SK-N-DZ (cell line): ENCODE data around the gene PGA4.
"Not testable (repeated sequence)": the region's sequence is repeated elsewhere in the genome, so short reads cannot be mapped to it uniquely, and the experiment has no call there.

ENCODE experiments used
- DNase-seq: peaks from one replicate; pipeline ENCODE4 v3.0.0-alpha.2; 2015; ENCODE audit warnings: low spot score

PGA4 gene

GRCh38 chr11:61204502-61205059 is 17.6 kb upstream of the PGA4 start:
- DNase-seq, result not testable (repeated sequence)

DNA sequence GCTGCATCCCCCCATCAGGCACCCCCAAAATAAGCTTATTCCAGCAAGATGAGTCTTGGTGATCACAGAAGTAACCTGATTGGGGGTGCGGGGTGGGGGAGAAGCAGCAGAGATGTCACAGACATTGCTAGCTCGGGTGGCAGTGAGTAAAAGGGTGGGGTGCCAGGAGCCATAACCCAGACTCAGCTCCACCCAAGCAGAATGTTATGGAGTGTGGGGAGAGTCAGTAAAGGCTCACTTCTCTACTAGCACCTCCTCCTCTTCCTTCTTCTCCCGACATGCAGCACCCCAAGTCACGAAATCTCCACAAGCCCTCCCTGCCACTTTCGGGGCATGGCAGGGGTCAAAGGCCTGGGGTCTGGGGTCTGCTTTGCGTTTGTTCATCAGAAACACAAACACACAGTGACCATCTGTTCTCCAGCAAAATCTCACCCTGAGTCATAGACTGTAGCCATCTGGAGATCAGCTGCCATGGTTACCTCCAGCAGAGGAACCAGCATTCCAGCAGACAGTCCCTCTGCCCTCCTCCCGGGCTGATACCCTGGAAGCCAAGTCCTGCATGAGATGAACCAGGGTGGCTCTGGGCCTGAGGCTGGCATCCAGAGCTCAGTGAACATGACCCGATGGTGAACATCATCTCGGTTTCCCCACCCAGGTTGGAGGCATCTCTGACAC is 14.4 kb upstream of the PGA4 start:
- DNase-seq, result not testable (repeated sequence)

DNA sequence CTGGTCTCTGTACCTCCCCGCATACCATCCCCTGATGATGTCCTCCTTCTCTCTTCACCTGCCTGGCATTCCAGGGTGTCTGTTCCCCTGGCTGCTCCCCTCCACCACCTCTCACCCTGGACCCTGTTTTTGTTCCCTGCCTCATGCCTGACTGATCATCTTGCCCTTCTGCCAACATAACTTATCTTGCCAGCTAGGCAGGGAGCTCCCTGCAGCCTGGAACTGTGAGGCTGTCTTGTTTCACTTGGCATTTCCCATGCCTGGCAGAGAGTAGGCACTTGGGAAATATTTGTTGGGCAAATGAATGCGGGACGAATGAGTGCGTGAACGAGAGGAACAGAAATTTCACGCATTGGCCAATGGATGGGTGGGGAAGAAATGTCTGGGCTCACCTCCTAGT is 11.5 kb upstream of the PGA4 start:
- DNase-seq, result not testable (repeated sequence)

DNA sequence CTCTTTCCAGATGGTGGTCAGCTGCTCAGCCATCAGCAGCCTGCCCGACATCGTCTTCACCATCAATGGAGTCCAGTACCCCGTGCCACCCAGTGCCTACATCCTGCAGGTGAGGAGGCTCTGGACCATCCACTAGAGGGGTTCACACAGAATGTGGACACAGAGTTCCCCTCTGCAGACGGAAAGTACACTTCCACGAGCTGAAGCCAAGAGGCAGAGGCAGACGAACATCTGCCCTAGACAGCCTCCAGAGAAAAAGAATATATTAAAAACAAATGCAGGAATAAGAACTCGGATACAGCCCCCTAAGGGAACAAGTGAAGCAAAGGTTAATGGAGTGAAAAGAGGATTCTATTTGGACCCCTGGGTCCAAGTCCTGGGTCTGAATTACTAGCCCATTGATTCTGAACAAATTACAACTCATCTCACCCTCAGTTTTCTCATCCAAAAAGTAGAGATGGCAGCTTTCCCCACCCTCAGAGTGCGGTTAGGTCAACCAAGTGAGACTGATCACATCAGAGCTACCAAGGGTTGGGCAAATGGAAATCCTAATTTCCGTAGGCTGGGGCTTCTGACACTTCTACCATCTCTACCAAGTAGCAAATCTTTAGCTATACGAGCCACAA is 10.7 kb upstream of the PGA4 start:
- not testable (repeated sequence) for DNase-seq

DNA sequence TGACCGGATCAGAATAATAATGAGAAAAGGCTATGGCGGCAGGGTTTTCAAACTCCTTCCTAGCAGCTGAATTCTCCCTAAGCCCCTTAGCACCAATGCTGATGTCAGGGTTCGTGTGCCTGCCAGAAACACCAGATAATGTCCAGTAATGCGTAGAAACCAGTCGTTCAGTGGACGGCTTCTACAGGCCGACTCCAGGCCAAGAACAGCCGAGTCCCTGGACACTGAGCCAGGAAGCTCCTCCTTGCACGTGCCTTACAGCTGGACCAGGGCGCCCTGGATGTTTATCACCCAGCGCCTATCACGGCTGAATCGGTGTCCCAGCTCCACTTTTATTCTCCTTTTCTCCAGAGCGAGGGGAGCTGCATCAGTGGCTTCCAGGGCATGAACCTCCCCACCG is 9.9 kb upstream of the PGA4 start:
- DNase-seq, result not testable (repeated sequence)

DNA sequence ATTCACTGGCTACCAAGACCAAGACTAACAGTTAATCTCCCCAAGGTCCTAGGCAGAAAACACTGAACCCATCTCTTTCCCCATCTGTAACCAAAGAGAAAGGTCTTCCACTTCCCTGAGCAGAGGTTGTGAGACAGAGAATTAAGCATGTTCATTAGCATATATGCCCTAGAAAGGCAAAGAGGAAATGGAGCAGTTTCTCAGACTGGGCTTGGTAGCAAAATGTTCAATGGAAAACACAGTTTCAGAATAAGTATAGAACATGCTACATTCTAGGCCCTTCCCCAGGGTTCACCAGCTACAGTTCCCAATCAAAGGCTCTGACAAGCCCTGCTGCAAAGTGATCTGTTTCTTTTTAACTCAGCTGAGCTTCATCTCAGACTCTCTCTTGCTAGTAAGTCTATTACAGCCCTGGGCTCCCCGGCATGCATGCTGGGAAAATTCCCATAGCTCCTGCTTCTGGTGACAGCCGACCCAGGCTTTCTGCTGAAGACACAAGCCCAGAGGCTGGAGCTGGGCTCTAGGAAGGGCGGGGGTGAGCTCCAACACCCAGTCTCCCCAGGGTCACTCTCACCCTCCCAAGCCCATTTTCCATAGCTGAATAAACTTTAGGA is 8.3 kb upstream of the PGA4 start:
- DNase-seq, result not testable (repeated sequence)

GRCh38 chr11:61218306-61218705 is 3.8 kb upstream of the PGA4 start:
- not testable (repeated sequence) for DNase-seq

DNA sequence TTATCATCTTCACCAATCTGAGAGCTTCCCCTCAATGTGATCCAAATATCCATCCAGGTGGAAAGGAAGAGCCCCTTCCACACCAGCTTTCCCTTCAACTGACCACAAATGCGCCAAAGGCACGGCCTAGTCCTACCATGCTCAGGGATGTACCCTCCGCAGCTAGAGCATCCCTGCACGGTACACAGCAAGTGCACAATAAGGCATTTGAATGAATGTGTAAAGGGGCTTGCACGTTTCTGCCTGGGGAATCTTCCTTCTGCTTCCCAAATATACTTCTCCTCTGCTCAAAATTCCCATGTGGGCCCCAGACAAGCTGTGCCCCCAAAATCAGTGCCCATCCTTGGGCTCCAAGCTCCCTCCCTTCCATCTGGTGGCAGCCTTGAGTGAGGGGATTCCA is 3.1 kb upstream of the PGA4 start:
- not testable (repeated sequence) for DNase-seq

DNA sequence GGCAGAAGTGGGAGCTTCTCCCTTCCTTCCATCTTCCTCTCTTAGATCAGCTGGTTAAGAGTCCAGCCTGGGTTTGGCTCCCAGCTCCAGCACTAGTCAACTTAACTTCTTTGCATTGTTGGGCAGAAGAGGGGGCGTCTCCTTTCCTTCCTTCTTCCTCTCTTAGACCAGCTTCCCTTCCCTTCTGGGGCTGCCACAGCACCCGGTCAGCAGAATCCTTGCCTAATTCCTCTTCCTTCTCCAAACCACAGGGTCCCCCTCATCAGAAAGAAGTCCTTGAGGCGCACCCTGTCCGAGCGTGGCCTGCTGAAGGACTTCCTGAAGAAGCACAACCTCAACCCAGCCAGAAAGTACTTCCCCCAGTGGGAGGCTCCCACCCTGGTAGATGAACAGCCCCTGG is 545 bp downstream of the PGA4 start:
- DNase-seq, result not testable (repeated sequence)

DNA sequence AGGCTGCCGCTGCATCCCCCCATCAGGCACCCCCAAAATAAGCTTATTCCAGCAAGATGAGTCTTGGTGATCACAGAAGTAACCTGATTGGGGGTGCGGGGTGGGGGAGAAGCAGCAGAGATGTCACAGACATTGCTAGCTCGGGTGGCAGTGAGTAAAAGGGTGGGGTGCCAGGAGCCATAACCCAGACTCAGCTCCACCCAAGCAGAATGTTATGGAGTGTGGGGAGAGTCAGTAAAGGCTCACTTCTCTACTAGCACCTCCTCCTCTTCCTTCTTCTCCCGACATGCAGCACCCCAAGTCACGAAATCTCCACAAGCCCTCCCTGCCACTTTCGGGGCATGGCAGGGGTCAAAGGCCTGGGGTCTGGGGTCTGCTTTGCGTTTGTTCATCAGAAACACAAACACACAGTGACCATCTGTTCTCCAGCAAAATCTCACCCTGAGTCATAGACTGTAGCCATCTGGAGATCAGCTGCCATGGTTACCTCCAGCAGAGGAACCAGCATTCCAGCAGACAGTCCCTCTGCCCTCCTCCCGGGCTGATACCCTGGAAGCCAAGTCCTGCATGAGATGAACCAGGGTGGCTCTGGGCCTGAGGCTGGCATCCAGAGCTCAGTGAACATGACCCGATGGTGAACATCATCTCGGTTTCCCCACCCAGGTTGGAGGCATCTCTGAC is 4.5 kb downstream of the PGA4 start:
- DNase-seq, result not testable (repeated sequence)

GRCh38 chr11:61229458-61229857 is 7.3 kb downstream of the PGA4 start:
- not testable (repeated sequence) for DNase-seq

- not testable (repeated sequence) for DNase-seq
These were observed 8.9 kb downstream of the PGA4 start for GRCh38 chr11:61231033-61231432.

GRCh38 chr11:61231585-61231984 is 9.4 kb downstream of the PGA4 start:
- not testable (repeated sequence) for DNase-seq

DNA sequence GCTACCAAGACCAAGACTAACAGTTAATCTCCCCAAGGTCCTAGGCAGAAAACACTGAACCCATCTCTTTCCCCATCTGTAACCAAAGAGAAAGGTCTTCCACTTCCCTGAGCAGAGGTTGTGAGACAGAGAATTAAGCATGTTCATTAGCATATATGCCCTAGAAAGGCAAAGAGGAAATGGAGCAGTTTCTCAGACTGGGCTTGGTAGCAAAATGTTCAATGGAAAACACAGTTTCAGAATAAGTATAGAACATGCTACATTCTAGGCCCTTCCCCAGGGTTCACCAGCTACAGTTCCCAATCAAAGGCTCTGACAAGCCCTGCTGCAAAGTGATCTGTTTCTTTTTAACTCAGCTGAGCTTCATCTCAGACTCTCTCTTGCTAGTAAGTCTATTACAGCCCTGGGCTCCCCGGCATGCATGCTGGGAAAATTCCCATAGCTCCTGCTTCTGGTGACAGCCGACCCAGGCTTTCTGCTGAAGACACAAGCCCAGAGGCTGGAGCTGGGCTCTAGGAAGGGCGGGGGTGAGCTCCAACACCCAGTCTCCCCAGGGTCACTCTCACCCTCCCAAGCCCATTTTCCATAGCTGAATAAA is 10.5 kb downstream of the PGA4 start:
- not testable (repeated sequence) for DNase-seq

DNA sequence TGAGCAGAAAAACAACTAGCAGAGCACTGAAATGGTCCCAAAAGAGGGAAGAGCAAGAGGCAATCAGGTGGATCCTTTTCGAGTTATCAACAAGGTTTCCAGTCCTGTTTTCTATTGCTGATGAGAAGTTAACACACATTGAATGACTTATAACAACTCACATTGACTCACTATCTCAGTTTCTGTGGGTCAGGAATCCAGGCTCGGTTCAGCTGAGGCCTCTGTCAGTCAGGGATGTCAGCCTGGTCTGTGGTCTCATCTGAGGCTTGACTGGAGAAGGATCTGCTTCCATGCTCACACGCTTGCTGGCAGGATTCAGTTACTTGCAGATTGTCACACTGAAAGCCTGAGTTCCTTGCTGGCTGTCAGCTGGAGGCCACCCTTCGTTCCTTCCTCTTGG is 15.0 kb downstream of the PGA4 start:
- not testable (repeated sequence) for DNase-seq

- not testable (repeated sequence) for DNase-seq
These were observed 18.1 kb downstream of the PGA4 start for GRCh38 chr11:61240288-61240687.

- not testable (repeated sequence) for DNase-seq
These were observed 18.7 kb downstream of the PGA4 start, which contains the start of gene PGA5 for GRCh38 chr11:61240875-61241274. TSS of gene PGA5 (plus strand) at chr11:61241175. CDS start at chr11:61241227, 52 bp downstream.

DNA sequence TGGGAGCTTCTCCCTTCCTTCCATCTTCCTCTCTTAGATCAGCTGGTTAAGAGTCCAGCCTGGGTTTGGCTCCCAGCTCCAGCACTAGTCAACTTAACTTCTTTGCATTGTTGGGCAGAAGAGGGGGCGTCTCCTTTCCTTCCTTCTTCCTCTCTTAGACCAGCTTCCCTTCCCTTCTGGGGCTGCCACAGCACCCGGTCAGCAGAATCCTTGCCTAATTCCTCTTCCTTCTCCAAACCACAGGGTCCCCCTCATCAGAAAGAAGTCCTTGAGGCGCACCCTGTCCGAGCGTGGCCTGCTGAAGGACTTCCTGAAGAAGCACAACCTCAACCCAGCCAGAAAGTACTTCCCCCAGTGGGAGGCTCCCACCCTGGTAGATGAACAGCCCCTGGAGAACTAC is 19.4 kb downstream of the PGA4 start:
- DNase-seq, result not testable (repeated sequence)

- DNase-seq, result not testable (repeated sequence)
These were observed 23.3 kb downstream of the PGA4 start for GRCh38 chr11:61245284-61245964.

DNA sequence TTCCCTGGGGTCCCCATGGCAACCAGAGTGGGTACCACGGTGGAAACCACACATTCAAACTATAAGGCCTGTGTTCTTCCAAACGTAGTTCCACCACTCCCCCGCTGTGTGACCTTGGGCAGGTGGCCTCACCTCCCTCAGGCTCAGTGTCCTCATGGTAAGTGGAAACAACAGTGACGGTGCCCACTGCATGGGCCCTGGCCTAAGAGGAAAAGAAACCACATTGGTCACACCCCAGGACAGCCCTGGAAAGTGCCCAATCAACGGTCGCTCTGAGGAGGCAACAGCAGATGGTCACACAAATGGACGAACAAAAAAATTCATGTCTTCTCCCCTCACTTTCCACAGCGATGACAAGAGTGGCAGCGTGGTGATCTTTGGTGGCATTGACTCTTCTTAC is 25.9 kb downstream of the PGA4 start:
- not testable (repeated sequence) for DNase-seq

DNA sequence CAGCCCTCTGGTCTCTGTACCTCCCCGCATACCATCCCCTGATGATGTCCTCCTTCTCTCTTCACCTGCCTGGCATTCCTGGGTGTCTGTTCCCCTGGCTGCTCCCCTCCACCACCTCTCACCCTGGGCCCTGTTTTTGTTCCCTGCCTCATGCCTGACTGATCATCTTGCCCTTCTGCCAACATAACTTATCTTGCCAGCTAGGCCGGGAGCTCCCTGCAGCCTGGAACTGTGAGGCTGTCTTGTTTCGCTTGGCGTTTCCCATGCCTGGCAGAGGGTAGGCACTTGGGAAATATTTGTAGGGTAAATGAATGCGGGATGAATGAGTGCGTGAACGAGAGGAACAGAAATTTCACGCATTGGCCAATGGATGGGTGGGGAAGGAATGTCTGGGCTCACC is 27.1 kb downstream of the PGA4 start:
- not testable (repeated sequence) for DNase-seq
